K562 (cell line): Measurements from ENCODE around the gene ALG10.

Experiments
- BCL6 ChIP-seq: fragments of 250-450 bp; sonication (Bioruptor Pico); IDR thresholded peaks from 2 replicates; pipeline ENCODE4 v1.4.0; 2020
- BHLHE40 ChIP-seq: IDR thresholded peaks from 2 replicates; pipeline ENCODE4 v1.6.1; 2011; ENCODE audit warnings: low read length, improper control_type of control experiment
- CTCF ChIP-seq, 3 experiments: IDR thresholded peaks in 2 of 3; conservative IDR thresholded peaks in 1 of 3; 2 replicates each; pipeline ENCODE4 v1.5.1; 2011 to 2012; ENCODE audit warnings: low read length in 3 of 3, mild to moderate bottlenecking in 3 of 3, control low read depth in 2 of 3, improper control_type of control experiment in 1 of 3, inconsistent platforms in 1 of 3, low read depth in 1 of 3, mixed read lengths in 1 of 3, moderate library complexity in 1 of 3; ENCODE audit not compliant: insufficient read depth in 2 of 3
- ELK1 ChIP-seq: sonication (generic); formaldehyde crosslinking; IDR thresholded peaks from 2 replicates; pipeline ENCODE4 v1.8.1; 2022; ENCODE audit warnings: missing genetic modification reagents
- NR2C2 ChIP-seq, 2 experiments: fragments of 200-800 bp in 1 of 2; sonication (Bioruptor generic) in 1 of 2; sonication (generic) in 1 of 2; formaldehyde crosslinking in 1 of 2; IDR thresholded peaks; 2 replicates each; pipeline versions ENCODE4 v1.6.1 to v1.8.0; 2016 to 2022; ENCODE audit warnings: mild to moderate bottlenecking in 1 of 2, missing compliant biosample characterization in 1 of 2, missing genetic modification characterization in 1 of 2, missing genetic modification reagents in 1 of 2
- POLR2A ChIP-seq: fragments of 450-650 bp; conservative IDR thresholded peaks from 2 replicates; pipeline ENCODE4 v1.6.1; 2016
- U2AF2 ChIP-seq: fragments of 200-400 bp; formaldehyde crosslinking; optimal IDR thresholded peaks from 2 replicates; pipeline ENCODE3; 2017; ENCODE audit warnings: low read depth, mild to moderate bottlenecking, low read length
- USF2 ChIP-seq: sonication (generic); formaldehyde crosslinking; IDR thresholded peaks from 2 replicates; pipeline ENCODE4 v1.5.0; 2020; ENCODE audit warnings: missing genetic modification reagents
- ZFX ChIP-seq: sonication (generic); formaldehyde crosslinking; IDR thresholded peaks from 2 replicates; pipeline ENCODE4 v1.8.0; 2022; ENCODE audit warnings: mild to moderate bottlenecking, missing genetic modification reagents, moderate library complexity

- no peak for TF ChIP-seq U2AF2
- no peak for TF ChIP-seq CTCF (IDR thresholded peaks at IDR 0.05 in 2 of 3, conservative IDR thresholded peaks at IDR 0.05 in 1 of 3; ENCODE audit: insufficient read depth in 2 of 3, low read depth in 1 of 3, low read length in 3 of 3)
- TF ChIP-seq NR2C2 (CRISPR knock-in tag; IDR thresholded peaks at IDR 0.05), result no peak
- TF ChIP-seq NR2C2 (tag; IDR thresholded peaks at IDR 0.05), result no peak
- TF ChIP-seq USF2 (CRISPR knock-in tag), result no peak
- no peak for TF ChIP-seq BCL6 (CRISPR knock-in tag)
- no peak for TF ChIP-seq BHLHE40
- TF ChIP-seq POLR2A, result no peak
- no peak for TF ChIP-seq ELK1 (CRISPR knock-in tag)
- no peak for TF ChIP-seq ZFX (CRISPR knock-in tag)
Observed at GRCh38 chr12:33994857-33995808, 27.2 kb upstream of the ALG10 start.
